MM.1S (cell line): ENCODE data around the gene BARD1.

Experiments used
- EZH2 ChIP-seq: fragments of 300-600 bp; sonication (generic); optimal IDR thresholded peaks from 2 replicates; pipeline ENCODE3; 2017; ENCODE audit warnings: low read depth, mild to moderate bottlenecking, antibody characterized with exemption, low read length, mixed read lengths
- TF ChIP-seq, protein P1 (sequence below): fragments of 300-600 bp; sonication (generic); IDR thresholded peaks from 2 replicates; pipeline ENCODE4 v1.5.1; 2016; ENCODE audit warnings: antibody characterized with exemption, low read length, mixed read lengths

DNA sequence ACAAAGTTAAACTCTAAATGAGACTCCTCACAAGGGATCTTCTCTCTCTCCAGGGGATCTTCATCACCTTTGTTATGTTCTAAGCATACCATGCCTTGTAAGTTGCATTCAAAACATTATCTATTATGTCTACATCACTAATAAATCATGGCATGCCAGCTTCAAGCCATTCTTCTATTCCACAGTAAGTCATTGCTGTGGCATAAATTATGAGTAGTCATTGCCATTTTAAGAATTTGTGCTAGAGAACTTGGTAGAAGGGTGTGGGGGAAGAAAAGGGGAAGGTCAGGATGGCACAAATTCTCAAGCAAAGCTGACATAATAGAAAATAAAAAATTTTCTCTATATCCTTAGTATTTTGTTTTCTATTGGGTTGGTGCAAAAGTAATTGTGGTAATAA, 33.5 kb downstream of the BARD1 start:
- TF ChIP-seq, protein P1, sequence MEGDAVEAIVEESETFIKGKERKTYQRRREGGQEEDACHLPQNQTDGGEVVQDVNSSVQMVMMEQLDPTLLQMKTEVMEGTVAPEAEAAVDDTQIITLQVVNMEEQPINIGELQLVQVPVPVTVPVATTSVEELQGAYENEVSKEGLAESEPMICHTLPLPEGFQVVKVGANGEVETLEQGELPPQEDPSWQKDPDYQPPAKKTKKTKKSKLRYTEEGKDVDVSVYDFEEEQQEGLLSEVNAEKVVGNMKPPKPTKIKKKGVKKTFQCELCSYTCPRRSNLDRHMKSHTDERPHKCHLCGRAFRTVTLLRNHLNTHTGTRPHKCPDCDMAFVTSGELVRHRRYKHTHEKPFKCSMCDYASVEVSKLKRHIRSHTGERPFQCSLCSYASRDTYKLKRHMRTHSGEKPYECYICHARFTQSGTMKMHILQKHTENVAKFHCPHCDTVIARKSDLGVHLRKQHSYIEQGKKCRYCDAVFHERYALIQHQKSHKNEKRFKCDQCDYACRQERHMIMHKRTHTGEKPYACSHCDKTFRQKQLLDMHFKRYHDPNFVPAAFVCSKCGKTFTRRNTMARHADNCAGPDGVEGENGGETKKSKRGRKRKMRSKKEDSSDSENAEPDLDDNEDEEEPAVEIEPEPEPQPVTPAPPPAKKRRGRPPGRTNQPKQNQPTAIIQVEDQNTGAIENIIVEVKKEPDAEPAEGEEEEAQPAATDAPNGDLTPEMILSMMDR, result no peak
- TF ChIP-seq EZH2, result no peak
